22Rv1 (cell line): Measurements from ENCODE around the gene C11orf91.

ENCODE experiments used
- CTCF ChIP-seq: fragments of 450-650 bp; IDR thresholded peaks from 2 replicates; pipeline ENCODE4 v1.5.1; 2017; ENCODE audit warnings: mild to moderate bottlenecking
- ZFX ChIP-seq: fragments of 450-650 bp; IDR thresholded peaks from 2 replicates; pipeline ENCODE4 v1.6.1; 2017; ENCODE audit warnings: antibody characterized with exemption, borderline replicate concordance

DNA sequence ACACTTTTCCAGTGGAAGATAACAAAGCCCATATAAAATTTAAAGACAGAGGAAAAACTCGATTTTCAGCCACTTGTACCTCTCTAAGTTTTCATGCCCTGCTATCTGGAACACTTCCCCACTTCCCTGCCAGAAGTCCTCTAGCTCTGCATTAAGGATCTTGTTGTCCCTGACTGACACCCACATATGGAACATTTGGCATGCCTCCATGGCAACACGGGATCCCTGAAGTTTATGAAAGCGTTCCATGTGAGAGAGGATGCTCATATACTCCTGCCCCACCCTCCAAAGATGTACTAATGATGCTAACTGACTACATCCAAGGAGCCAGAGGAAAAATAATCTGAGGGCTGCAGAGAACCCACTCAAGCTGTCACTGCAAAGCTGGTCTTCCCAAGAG is 8.8 kb upstream of the C11orf91 start:
- TF ChIP-seq CTCF (no peak), ZFX (no peak)
